HuH-7.5 (cell line): ENCODE data around the gene CDC45.
A peak's percentile ranks its signal among the peaks of the same experiment; 100 is the strongest.

Experiments
- DNase-seq: peaks from one replicate; pipeline ENCODE4 v3.0.0; 2011; ENCODE audit warnings: low spot score

Gene CDC45

GRCh38 chr22:19470010-19470409 lies 9.7 kb upstream of the CDC45 start:
- no peak for DNase-seq

GRCh38 chr22:19471572-19471971 lies 8.1 kb upstream of the CDC45 start:
- no peak for DNase-seq

GRCh38 chr22:19472233-19472632 lies 7.5 kb upstream of the CDC45 start:
- no peak for DNase-seq

- no peak for DNase-seq
These were observed 6.1 kb upstream of the CDC45 start for GRCh38 chr22:19473578-19473977.

- DNase-seq: no peak
These were observed 3.7 kb upstream of the CDC45 start for GRCh38 chr22:19476023-19476422.

- no peak for DNase-seq
These were observed 2.2 kb upstream of the CDC45 start for GRCh38 chr22:19477321-19478044.

- no peak for DNase-seq
These were observed 1.4 kb upstream of the CDC45 start for GRCh38 chr22:19478045-19478900.

GRCh38 chr22:19478901-19479354 lies 792 bp upstream of the CDC45 start, which contains the start of gene UFD1:
TSS of gene UFD1 (minus strand) at chr22:19479193. CDS start at chr22:19479085, 108 bp downstream.
- peak; percentile 61 for DNase-seq

GRCh38 chr22:19480173-19480568 lies 451 bp downstream of the CDC45 start:
- no peak for DNase-seq

GRCh38 chr22:19480789-19481188 lies 1.1 kb downstream of the CDC45 start:
- DNase-seq: no peak

GRCh38 chr22:19482297-19482696 lies 2.6 kb downstream of the CDC45 start:
- no peak for DNase-seq

- no peak for DNase-seq
These were observed 3.9 kb downstream of the CDC45 start for GRCh38 chr22:19483481-19484244.

GRCh38 chr22:19488285-19488684 lies 8.6 kb downstream of the CDC45 start:
- no peak for DNase-seq

- no peak for DNase-seq
These were observed 9.4 kb downstream of the CDC45 start for GRCh38 chr22:19488884-19489843.

GRCh38 chr22:19490628-19491230 lies 11.0 kb downstream of the CDC45 start:
- no peak for DNase-seq

GRCh38 chr22:19492504-19493174 lies 12.9 kb downstream of the CDC45 start:
- DNase-seq: no peak

- DNase-seq: no peak
These were observed 14.4 kb downstream of the CDC45 start for GRCh38 chr22:19494001-19494560.

- DNase-seq: no peak
These were observed 15.0 kb downstream of the CDC45 start for GRCh38 chr22:19494676-19495173.

GRCh38 chr22:19495562-19496323 lies 16.0 kb downstream of the CDC45 start:
- DNase-seq: no peak
